B cell (primary cell): ENCODE data around the gene WWC2.
A peak's percentile ranks its signal among the peaks of the same experiment; 100 is the strongest.

ENCODE experiments used
- EZH2 ChIP-seq: IDR thresholded peaks from 2 replicates; pipeline ENCODE4 v1.6.1; 2012; ENCODE audit warnings: borderline replicate concordance, low read depth, mild to moderate bottlenecking, moderate library complexity, low read length; ENCODE audit not compliant: insufficient read depth, poor library complexity, severe bottlenecking
- TF ChIP-seq, protein P1 (sequence below): fragments of 200-600 bp; IDR thresholded peaks from one replicate; pipeline ENCODE4 v1.8.0; 2022; ENCODE audit warnings: antibody characterized with exemption, mild to moderate bottlenecking

DNA sequence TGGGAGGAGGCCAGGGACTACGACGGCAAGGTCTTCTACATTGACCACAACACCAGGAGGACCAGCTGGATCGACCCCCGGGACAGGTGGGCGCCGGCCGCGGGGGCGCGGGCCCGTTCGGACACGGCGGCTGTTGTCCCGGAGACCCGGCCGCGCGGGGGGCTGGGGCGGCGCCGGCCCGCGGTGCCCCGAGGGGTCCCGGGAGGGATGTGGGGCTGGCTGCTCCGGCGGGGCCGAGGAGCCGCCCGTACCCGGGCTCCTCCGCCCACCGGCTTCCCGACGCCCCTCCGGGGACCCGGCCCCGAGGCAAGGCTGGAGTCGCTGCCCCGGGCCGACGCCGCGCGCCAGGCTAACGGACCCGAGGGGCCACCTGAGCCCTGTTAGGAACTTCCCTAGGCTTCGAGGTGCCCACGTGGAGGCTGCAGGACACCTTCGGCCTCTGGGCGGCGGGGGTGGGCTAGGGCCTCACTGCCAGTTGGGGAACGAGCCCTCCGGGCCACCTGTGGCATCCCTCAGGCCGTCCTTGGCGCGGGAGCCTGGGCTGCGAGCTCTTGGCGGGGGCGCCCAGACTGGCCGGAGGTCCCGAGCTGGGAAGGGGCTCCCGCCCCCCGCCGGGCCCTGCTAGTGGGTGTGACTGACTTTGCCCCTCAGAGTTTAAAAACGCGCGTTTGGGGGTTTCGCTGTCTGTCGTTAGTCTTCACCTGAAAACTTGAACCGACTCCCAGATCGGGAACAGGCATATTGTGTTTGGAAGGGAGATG, 660 bp downstream of the WWC2 start:
- TF ChIP-seq, protein P1, sequence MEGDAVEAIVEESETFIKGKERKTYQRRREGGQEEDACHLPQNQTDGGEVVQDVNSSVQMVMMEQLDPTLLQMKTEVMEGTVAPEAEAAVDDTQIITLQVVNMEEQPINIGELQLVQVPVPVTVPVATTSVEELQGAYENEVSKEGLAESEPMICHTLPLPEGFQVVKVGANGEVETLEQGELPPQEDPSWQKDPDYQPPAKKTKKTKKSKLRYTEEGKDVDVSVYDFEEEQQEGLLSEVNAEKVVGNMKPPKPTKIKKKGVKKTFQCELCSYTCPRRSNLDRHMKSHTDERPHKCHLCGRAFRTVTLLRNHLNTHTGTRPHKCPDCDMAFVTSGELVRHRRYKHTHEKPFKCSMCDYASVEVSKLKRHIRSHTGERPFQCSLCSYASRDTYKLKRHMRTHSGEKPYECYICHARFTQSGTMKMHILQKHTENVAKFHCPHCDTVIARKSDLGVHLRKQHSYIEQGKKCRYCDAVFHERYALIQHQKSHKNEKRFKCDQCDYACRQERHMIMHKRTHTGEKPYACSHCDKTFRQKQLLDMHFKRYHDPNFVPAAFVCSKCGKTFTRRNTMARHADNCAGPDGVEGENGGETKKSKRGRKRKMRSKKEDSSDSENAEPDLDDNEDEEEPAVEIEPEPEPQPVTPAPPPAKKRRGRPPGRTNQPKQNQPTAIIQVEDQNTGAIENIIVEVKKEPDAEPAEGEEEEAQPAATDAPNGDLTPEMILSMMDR, result no peak
- peak; percentile 42 for TF ChIP-seq EZH2
